Hepatocyte (in vitro differentiated cells): ENCODE measurements around the gene CSNK1G1. TPM values are rescaled to one million over a fixed set of nuclear protein-coding genes. Genes with fewer than 3 reads are reported as not detected.

ENCODE experiments used
- DNase-seq: peaks from one replicate; pipeline ENCODE4 v3.0.0-alpha.2; 2016; ENCODE audit warnings: low spot score
- H2AFZ ChIP-seq: fragments of 200-600 bp; sonication (generic); 2 replicates; pipeline ENCODE4 v1.6.0; 2016; ENCODE audit warnings: antibody characterized with exemption, mild to moderate bottlenecking
- H3K27ac ChIP-seq: fragments of 200-600 bp; sonication (generic); 2 replicates; pipeline ENCODE4 v1.5.1; 2016; ENCODE audit warnings: mild to moderate bottlenecking
- H3K27me3 ChIP-seq: fragments of 200-600 bp; sonication (generic); 2 replicates; pipeline ENCODE4 v1.6.1; 2016
- H3K36me3 ChIP-seq: fragments of 200-600 bp; sonication (generic); replicated peaks from 2 replicates; pipeline ENCODE4 v1.5.1; 2016; ENCODE audit warnings: low read depth; ENCODE audit not compliant: insufficient read depth
- H3K4me1 ChIP-seq: fragments of 200-600 bp; sonication (generic); 2 replicates; pipeline ENCODE4 v1.5.1; 2016; ENCODE audit warnings: mild to moderate bottlenecking, moderate library complexity; ENCODE audit not compliant: insufficient read depth
- H3K4me2 ChIP-seq: fragments of 200-600 bp; sonication (generic); 2 replicates; pipeline ENCODE4 v1.6.0; 2016
- H3K4me3 ChIP-seq: fragments of 200-600 bp; sonication (generic); 2 replicates; pipeline ENCODE4 v1.5.1; 2016; ENCODE audit warnings: mild to moderate bottlenecking
- H3K79me2 ChIP-seq: fragments of 200-600 bp; sonication (generic); 2 replicates; pipeline ENCODE4 v1.6.0; 2017; ENCODE audit warnings: mild to moderate bottlenecking
- H3K9me2 ChIP-seq: fragments of 200-600 bp; sonication (generic); replicated peaks from 2 replicates; pipeline ENCODE4 v1.6.0; 2017; ENCODE audit warnings: mild to moderate bottlenecking; ENCODE audit not compliant: insufficient read depth
- H3K9me3 ChIP-seq: fragments of 200-600 bp; sonication (generic); 2 replicates; pipeline ENCODE4 v1.5.1; 2016; ENCODE audit warnings: low read depth, mild to moderate bottlenecking
- H4K20me1 ChIP-seq: fragments of 200-600 bp; sonication (generic); 2 replicates; pipeline ENCODE4 v1.6.0; 2016; ENCODE audit warnings: mild to moderate bottlenecking; ENCODE audit not compliant: insufficient read depth, poor library complexity, severe bottlenecking
- CTCF ChIP-seq: fragments of 200-600 bp; sonication (generic); IDR thresholded peaks from 2 replicates; pipeline ENCODE4 v1.5.1; 2016; ENCODE audit warnings: antibody characterized with exemption, mild to moderate bottlenecking; ENCODE audit not compliant: poor library complexity
- EZH2 ChIP-seq: fragments of 200-600 bp; sonication (generic); IDR thresholded peaks from 2 replicates; pipeline ENCODE4 v1.6.1; 2016; ENCODE audit warnings: antibody characterized with exemption, mild to moderate bottlenecking, borderline replicate concordance
- EZH2phosphoT487 ChIP-seq: fragments of 200-600 bp; sonication (generic); IDR thresholded peaks from one replicate; pipeline ENCODE4 v1.6.1; 2018; ENCODE audit warnings: antibody characterized with exemption, mild to moderate bottlenecking, low read depth, moderate library complexity; ENCODE audit not compliant: unreplicated experiment, severe bottlenecking
- WGBS: methylation state at CpG from one replicate; pipeline ENCODE4 v1.1.6; 2016; ENCODE audit warnings: low lambda C conversion rate; ENCODE audit errors: missing lambda C conversion rate; 5-methylcytosine and 5-hydroxymethylcytosine counted together
- polyA plus RNA-seq: library from polyadenylated mRNA; unstranded; fragments of >200 nt; fragmentation: Nextera tagmentation; extraction: Ambion mirVana; gene quantifications from 2 replicates; pipeline ENCODE4 v1.2.1, GENCODE V29; 2016
- total RNA-seq: library from RNA; depleted of rRNA; stranded (reverse); fragments of >200 nt; gene quantifications from 2 replicates; pipeline ENCODE4 v1.2.3, GENCODE V29; 2014

The CSNK1G1 gene
- total and polyA plus RNA-seq, 2 experiments from 2014 or later = 7.7 to 18.1 TPM

GRCh38 chr15:64288999-64289398, 67.0 kb downstream of the CSNK1G1 start:
- TF ChIP-seq EZH2 = no peak
- no peak for TF ChIP-seq CTCF
- no peak for TF ChIP-seq EZH2phosphoT487
- Histone ChIP-seq H3K4me1 (no peaks in the 10 kb centered on the region), H3K27me3 (no peaks in the 10 kb centered on the region), H3K4me2 (no peak overlapping the region), H3K27ac (no peak overlapping the region), H3K79me2 (peaks cover 61% of the 10 kb centered on the region), H3K36me3 (no peaks in the 10 kb centered on the region), H3K4me3 (no peak overlapping the region), H3K9me3 (no peaks in the 10 kb centered on the region), H4K20me1 (no peaks in the 10 kb centered on the region), H3K9me2 (no peaks in the 10 kb centered on the region), H2AFZ (no peak overlapping the region)
- 94% methylated on average over 8 of the region's 8 CpGs for WGBS
- DNase-seq = no peak

- 73% methylated on average over 1 of the region's 1 CpG for WGBS
- H3K4me1 ChIP-seq = no peaks in the 10 kb centered on the region
- no peaks in the 10 kb centered on the region for H3K9me3 ChIP-seq
- TF ChIP-seq EZH2phosphoT487 = no peak
- H3K4me3 ChIP-seq = no peak overlapping the region
- no peaks in the 10 kb centered on the region for H3K9me2 ChIP-seq
- no peak overlapping the region for H3K27ac ChIP-seq
- DNase-seq = no peak
- H3K79me2 ChIP-seq = peaks cover 59% of the 10 kb centered on the region
- no peaks in the 10 kb centered on the region for H3K36me3 ChIP-seq
- no peak overlapping the region for H3K4me2 ChIP-seq
- H4K20me1 ChIP-seq = no peaks in the 10 kb centered on the region
- H2AFZ ChIP-seq = no peak overlapping the region
- no peaks in the 10 kb centered on the region for H3K27me3 ChIP-seq
Measured at GRCh38 chr15:64288577-64288976, 67.4 kb downstream of the CSNK1G1 start.

- H3K27ac ChIP-seq = no peak overlapping the region
- no peaks in the 10 kb centered on the region for H3K27me3 ChIP-seq
- no peaks in the 10 kb centered on the region for H3K9me3 ChIP-seq
- H3K4me2 ChIP-seq = no peak overlapping the region
- TF ChIP-seq EZH2phosphoT487 = no peak
- TF ChIP-seq CTCF = no peak
- no peak for TF ChIP-seq EZH2
- H3K4me3 ChIP-seq = no peak overlapping the region
- no peaks in the 10 kb centered on the region for H3K9me2 ChIP-seq
- no peak overlapping the region for H2AFZ ChIP-seq
- H4K20me1 ChIP-seq = no peaks in the 10 kb centered on the region
- DNase-seq = no peak
- H3K79me2 ChIP-seq = peaks cover 57% of the 10 kb centered on the region
- no peaks in the 10 kb centered on the region for H3K36me3 ChIP-seq
- WGBS = 97% methylated on average over 1 of the region's 1 CpG
- no peaks in the 10 kb centered on the region for H3K4me1 ChIP-seq
Measured at GRCh38 chr15:64287953-64288352, 68.0 kb downstream of the CSNK1G1 start.

- H3K4me3 ChIP-seq = no peak overlapping the region
- no peaks in the 10 kb centered on the region for H3K27me3 ChIP-seq
- no peak for DNase-seq
- peaks cover 58% of the 10 kb centered on the region for H3K79me2 ChIP-seq
- H4K20me1 ChIP-seq = no peaks in the 10 kb centered on the region
- TF ChIP-seq EZH2phosphoT487 (no peak), CTCF (no peak), EZH2 (no peak)
- no peaks in the 10 kb centered on the region for H3K4me1 ChIP-seq
- H2AFZ ChIP-seq = no peak overlapping the region
- H3K4me2 ChIP-seq = no peak overlapping the region
- H3K9me3 ChIP-seq = no peaks in the 10 kb centered on the region
- no peaks in the 10 kb centered on the region for H3K36me3 ChIP-seq
- H3K27ac ChIP-seq = no peak overlapping the region
- no peaks in the 10 kb centered on the region for H3K9me2 ChIP-seq
Measured at GRCh38 chr15:64286473-64286872, 69.5 kb downstream of the CSNK1G1 start.
